ENCODE data around the gene MRPL39.
A peak's percentile ranks its signal among the peaks of the same experiment; 100 is the strongest.

MRPL39 gene

DNA sequence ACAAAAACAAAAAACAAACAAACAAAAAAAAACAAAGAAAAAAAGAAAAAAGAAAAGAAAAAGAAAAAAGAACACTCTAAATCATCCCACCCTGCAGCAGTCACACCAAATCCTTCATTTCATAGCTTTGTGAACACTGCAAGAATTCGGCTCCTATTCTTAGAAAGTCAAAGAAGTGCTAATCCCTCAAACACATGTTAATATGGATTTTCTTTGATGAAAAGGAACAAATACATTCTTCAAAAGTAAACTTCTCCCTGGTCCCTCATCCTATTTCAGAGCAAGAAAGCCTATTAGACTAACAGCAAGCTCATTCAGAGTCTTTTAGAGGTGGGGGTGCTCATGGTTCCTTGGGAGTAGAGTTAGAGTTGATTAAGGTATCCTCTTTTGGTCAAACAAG is 7.2 kb upstream of the MRPL39 start:
- DNase-seq (ENCODE audit: low read depth) = no peak

DNA sequence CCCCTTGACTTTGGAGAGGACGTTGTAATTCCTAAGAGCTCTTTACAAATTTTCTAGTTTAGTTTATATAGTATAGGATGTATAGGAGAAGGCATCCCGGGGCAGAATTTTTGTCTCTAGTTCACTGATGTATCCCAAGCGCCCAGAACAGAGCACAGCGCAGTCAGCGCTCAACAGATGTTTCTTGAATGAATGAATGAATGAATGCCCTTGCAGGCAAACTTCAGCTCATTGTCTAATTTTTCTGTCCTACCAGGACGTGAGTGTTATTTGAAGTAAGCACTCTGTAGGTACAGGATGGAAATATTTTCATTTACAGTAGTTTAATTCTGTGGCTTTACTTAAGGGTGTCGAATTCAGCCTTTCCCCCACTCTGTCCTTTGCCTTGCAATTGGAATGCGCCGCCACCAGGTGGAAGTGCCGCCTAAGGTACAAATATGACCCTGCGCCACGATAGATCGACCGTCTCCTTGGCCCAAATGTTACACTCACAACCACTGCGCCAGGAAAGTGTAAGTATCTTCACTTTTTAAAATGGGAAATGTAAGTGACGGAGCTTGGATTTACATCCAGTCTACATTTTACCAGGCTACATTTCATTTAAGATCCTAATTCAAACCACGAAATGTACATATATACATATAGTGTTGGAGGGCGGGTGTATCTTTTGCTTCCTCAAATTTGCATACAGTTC is 910 bp upstream of the MRPL39 start:
- DNase-seq (ENCODE audit: low read depth) = peak; percentile 70

DNA sequence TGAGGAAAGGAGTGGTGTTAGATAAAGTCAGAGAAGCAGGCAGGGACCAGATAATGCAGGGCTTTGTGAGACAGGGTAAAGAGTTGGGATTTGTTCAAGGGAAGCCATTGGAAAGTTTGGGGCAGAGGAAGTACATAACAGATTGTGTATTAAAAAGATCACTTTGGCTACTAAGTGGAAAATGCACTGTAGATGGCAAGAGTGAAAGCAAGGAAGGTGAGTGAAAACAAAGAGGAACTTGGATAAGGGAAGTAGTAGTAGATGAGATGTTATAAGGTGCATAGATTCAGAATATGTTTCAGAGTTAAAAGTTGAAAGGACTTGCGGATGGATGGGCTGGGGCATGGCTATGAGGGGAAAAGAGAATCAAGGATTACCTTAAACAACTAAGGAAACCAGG is 17.4 kb downstream of the MRPL39 start:
- no peak for DNase-seq (ENCODE audit: low read depth)

DNA sequence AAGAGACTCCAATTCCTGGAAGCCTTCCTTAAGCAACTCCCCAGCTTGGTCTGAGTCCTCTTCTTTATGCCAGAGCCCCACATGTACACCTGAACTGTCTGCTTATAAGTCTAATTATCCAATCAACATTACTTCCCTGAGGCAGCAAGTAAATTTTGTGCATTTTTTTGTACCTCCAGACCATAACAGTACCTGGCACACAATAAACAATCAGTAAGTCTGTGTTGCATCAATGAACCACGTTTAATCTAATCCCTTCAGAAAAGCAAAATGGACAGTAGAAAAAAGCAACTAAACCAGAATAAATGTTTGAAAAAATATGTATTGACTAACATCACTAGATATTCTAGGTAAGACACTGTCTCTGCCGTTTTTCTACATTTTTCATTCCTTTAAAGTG is 20.5 kb downstream of the MRPL39 start:
- DNase-seq (ENCODE audit: low read depth) = no peak

DNA sequence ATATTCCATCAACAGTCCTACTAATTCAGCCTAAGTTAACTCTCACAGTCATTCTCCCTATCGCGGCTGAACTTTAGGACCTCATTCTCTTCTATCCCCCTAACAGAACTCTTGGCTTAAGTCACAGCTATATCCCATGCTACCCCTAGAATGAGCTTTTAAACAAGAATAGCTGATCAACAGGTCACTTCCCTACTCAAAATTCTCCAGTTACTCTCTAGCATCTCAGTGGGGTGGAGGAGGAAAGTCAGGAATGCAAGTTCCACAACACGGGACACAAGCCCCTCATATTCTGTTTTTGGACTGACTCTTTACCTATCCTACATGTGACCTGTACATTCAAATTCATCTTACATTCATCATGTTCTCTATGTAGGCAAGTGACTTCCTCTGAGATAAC is 21.0 kb downstream of the MRPL39 start:
- no peak for DNase-seq (ENCODE audit: low read depth)

GRCh38 chr21:25584833-25585676 is 22.2 kb downstream of the MRPL39 start:
- DNase-seq (ENCODE audit: low read depth) = no peak

DNA sequence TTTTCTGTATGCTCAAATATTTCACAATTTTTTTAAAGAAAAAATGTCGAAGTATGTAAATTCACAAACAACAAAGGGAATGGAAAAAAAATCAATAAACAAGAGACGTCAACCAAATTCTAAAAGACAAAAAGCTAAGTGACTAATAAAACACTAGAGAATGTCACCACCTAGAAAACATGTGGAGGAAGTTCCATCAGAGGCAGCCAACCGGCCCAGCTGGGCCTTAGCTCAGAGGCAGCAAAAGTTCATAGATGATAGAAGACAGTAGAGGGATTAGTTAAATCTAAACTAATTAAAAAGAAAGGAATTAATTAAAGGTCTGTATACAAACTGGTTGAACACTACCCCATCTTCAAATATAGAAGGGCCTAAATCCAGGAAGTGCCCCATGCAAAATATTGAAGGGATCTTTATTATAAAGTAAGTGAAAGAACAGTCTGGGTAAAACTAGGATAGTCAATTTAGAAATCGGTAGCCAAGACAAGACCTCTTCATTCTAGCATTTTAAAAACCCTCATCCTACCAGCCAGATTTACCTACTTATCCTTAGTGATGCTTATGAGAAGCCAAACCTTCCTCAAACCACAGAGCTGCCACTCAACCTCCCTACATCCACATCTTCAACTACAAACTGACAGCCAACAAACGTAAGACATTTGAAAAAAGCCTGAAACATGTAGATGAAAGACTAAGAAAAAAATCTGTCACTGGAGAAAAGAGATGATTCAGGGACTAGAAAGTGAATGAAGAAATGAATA is 23.7 kb downstream of the MRPL39 start:
- no peak for DNase-seq (ENCODE audit: low read depth)

- no peak for DNase-seq (ENCODE audit: low read depth)
Observed at GRCh38 chr21:25582888-25583287, 24.4 kb downstream of the MRPL39 start.

- DNase-seq (ENCODE audit: low read depth) = no peak
Observed at GRCh38 chr21:25582164-25582790, 25.0 kb downstream of the MRPL39 start.

GRCh38 chr21:25581582-25581981 is 25.7 kb downstream of the MRPL39 start:
- no peak for DNase-seq (ENCODE audit: low read depth)

- DNase-seq (ENCODE audit: low read depth) = no peak
Observed at GRCh38 chr21:25580912-25581260, 26.4 kb downstream of the MRPL39 start.

DNA sequence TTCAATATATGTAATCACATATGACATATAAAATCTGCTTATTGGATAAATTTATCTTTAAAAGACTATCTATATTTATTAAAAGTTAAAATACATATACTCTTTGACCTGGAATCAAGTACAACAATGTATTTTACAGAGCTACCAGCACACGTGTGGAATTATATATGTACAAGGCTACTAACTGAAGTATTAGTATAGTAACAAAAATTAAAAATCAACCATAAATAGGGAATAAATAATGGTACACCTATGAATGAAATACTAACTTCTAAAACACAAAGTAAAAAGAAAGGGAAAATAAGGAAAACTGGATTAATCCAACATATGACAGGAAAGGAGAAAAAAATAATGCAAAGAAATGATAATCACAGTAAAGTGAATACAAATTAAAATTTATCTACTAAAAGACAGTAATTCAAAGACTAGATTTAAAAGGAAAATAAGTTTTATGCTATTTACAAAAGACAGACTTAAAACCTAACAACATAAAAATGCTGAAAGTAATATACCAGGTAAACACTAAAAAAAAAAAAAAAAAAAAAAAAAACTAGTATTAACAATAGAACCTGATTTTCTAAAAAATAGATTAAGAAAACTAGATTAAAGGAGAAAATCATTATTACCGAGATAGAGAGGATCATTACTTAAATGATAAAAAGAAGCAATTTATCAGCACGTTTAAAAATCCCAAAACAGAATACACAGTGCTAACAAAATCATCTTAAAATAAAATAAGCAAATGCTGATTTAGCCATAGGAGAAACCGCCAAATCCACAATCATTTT is 27.9 kb downstream of the MRPL39 start:
- no peak for DNase-seq (ENCODE audit: low read depth)

DNA sequence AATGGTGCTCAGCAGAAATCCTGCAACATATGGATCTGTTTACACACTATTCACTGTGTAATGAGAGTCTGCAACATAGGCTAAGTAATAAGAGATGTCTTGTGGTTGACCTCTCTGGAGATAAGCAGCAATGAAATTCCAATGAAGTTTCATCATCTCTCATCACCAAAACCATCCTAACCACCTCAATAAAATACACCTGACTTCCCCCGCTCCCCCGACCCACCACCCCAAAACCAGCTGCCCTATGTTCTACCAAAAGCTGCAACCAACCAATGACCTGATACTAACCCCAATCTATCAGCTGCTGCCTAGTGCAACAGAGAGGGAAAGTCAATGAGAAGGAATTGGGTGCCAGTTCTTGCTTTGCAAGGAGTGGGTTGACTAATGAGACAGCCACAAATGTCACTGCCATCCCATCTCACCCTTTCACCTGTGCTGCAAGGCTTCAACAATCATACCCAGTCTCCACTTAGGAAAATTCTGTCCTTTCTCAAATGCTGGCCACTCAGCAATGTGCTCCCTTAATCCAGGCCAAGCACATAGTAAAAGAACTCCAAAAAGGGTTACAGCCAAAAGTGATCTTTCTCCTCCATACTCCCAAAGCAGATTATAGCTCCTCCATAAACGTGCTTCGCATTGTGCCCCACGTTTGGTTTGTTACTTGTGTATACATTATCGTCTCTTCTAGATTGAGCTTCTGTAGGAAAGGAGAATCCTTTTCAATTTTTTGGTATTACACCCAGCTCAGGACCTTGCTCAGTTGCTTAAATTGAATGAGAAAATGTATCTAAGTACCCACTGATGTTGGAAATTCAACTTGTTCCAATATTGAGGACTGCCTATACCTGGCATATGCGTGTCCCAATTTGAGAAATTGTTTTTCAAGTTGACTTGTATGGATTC is 29.0 kb downstream of the MRPL39 start:
- no peak for DNase-seq (ENCODE audit: low read depth)

- no peak for DNase-seq (ENCODE audit: low read depth)
Observed at GRCh38 chr21:25577424-25578055, 29.7 kb downstream of the MRPL39 start.

DNA sequence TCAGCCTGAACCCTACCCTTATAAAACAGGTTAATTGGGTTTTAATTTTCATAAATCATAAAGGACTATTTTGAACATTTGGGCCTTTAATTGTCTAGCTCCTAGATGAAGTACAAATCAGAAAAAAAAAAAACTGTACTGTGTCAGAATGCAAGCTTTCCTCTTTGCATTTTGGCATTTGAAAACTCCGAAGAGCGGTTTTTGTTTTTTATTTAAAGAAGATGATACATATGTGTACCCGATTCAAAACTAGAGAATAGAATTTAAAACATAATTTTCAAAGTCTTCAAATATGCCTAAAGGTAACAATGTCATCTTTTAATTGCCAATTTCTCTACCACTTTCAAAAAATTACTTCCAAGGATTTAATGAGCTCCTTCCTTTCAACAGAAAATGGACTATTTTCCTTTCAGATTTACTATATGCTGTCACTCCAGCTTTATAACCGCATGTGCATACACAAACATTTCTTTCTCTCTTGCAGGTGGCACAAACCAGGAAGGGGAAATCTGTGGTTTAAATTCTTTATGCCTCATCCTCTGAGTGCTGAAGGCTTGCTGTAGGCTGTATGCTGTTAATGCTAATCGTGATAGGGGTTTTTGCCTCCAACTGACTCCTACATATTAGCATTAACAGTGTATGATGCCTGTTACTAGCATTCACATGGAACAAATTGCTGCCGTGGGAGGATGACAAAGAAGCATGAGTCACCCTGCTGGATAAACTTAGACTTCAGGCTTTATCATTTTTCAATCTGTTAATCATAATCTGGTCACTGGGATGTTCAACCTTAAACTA is 33.7 kb downstream of the MRPL39 start:
- peak; percentile 61 for DNase-seq (ENCODE audit: low read depth)

- DNase-seq (ENCODE audit: low read depth) = no peak
Observed at GRCh38 chr21:25572861-25573310, 34.4 kb downstream of the MRPL39 start.

- no peak for DNase-seq (ENCODE audit: low read depth)
Observed at GRCh38 chr21:25571726-25572121, 35.6 kb downstream of the MRPL39 start.

GRCh38 chr21:25569711-25570110 is 37.6 kb downstream of the MRPL39 start:
- DNase-seq (ENCODE audit: low read depth) = no peak

GRCh38 chr21:25569084-25569483 is 38.2 kb downstream of the MRPL39 start:
- no peak for DNase-seq (ENCODE audit: low read depth)

Data from fibroblast of the conjunctiva (primary cell).